Tibial nerve (tissue), 4 donors: Measurements from ENCODE around the gene TTC7B. TPM values are rescaled to one million over a fixed set of nuclear protein-coding genes. Genes with fewer than 3 reads are reported as not detected.

Source experiments
- DNase-seq, 2 donors: peaks; one replicate each; pipeline ENCODE4 v3.0.0-alpha.2; 2019; ENCODE audit warnings: low spot score in 2 of 2
- H3K27ac ChIP-seq, 4 donors: fragments of 200-600 bp; sonication (generic) in 3 of 4; one replicate each; pipeline ENCODE4 v1.5.1; 2017 to 2019; ENCODE audit warnings: mild to moderate bottlenecking in 1 of 4
- H3K27me3 ChIP-seq, 2 donors: fragments of 200-600 bp; sonication (generic) in 1 of 2; one replicate each; pipeline versions ENCODE4 v1.5.1 to v1.6.0; 2017 to 2019
- H3K36me3 ChIP-seq, 3 donors: fragments of 200-600 bp; sonication (generic); one replicate each; pipeline ENCODE4 v1.5.1; 2018 to 2019
- H3K4me1 ChIP-seq, 4 donors: fragments of 200-600 bp; sonication (generic) in 3 of 4; one replicate each; pipeline ENCODE4 v1.5.1; 2017 to 2019
- H3K4me3 ChIP-seq, 4 donors: fragments of 200-600 bp; sonication (generic) in 3 of 4; one replicate each; pipeline ENCODE4 v1.5.1; 2017 to 2019; ENCODE audit warnings: mild to moderate bottlenecking in 1 of 4, moderate library complexity in 1 of 4
- H3K9me3 ChIP-seq, 4 donors: fragments of 200-600 bp; sonication (generic) in 3 of 4; one replicate each; pipeline ENCODE4 v1.5.1; 2017 to 2019
- EP300 ChIP-seq, 2 donors: sonication (generic); formaldehyde crosslinking; IDR thresholded peaks; one replicate each; pipeline ENCODE4 v1.6.1; 2017; ENCODE audit warnings: antibody characterized with exemption in 2 of 2, mild to moderate bottlenecking in 1 of 2
- POLR2A ChIP-seq, 2 donors: fragments of 450-650 bp; IDR thresholded peaks; one replicate each; pipeline ENCODE4 v1.6.1; 2017; ENCODE audit warnings: antibody characterized with exemption in 2 of 2, mild to moderate bottlenecking in 2 of 2, moderate library complexity in 2 of 2
- WGBS, 2 donors: methylation state at CpG; one replicate each; pipeline ENCODE4 v1.1.5; 2018; 5-methylcytosine and 5-hydroxymethylcytosine counted together
- total RNA-seq, 4 donors: library from RNA; depleted of rRNA; stranded (reverse); fragments of >200 nt; gene quantifications; one replicate each; pipeline ENCODE4 v1.1.0, GENCODE V29; 2016
- TF ChIP-seq, protein P1 (sequence below), 5 experiments: fragments of 200-600 bp in 3 of 5; fragments of 450-650 bp in 2 of 5; sonication (generic) in 3 of 5; IDR thresholded peaks; one replicate each; pipeline ENCODE4 v1.5.1; 2016 to 2019; ENCODE audit warnings: antibody characterized with exemption in 5 of 5, mild to moderate bottlenecking in 3 of 5, moderate library complexity in 2 of 5

Gene TTC7B
- total RNA-seq, 4 donors from 2014 or later: 25.9 to 44.1 (median 34.4) TPM

DNA sequence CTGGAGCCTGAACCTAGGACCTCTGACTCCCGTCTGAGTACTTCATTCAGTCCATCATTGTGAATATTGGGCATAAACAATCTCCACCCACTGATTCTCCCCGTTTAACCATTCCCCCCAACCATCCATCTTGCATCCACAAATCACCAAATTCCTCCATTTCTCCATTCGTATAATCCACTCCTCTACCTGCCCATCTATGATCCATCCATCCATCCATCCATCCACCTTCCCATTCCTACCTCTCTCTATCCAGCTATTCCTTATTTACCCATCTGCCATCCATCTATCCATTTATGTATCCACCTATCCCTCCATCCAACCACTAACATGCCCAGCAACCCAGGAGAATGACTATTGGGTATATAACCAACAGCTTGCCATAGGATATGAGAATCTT is 331.9 kb downstream of the TTC7B start:
- Histone ChIP-seq H3K27me3 (no peaks in the 10 kb centered on the region), H3K9me3 (peaks cover 0 to 3% (median 0%) of the 10 kb centered on the region in 4 donors), H3K27ac (no peak overlapping the region), H3K4me1 (no peaks in the 10 kb centered on the region), H3K36me3 (no peaks in the 10 kb centered on the region), H3K4me3 (no peak overlapping the region)
- no peak for TF ChIP-seq POLR2A (IDR thresholded peaks at IDR 0.05)
- no peak for TF ChIP-seq EP300 (IDR thresholded peaks at IDR 0.05)
- WGBS, 2 donors: 69 to 77% methylated on average over 3 of the region's 3 CpGs
- DNase-seq: no peak

GRCh38 chr14:90483571-90483974 is 332.7 kb downstream of the TTC7B start:
- no peaks in the 10 kb centered on the region for H3K4me1 ChIP-seq
- H3K4me3 ChIP-seq: no peak overlapping the region
- 54 to 58% methylated on average over 11 of the region's 11 CpGs for WGBS, 2 donors
- H3K27me3 ChIP-seq: no peaks in the 10 kb centered on the region
- no peaks in the 10 kb centered on the region for H3K36me3 ChIP-seq
- TF ChIP-seq EP300 (IDR thresholded peaks at IDR 0.05): no peak
- TF ChIP-seq POLR2A (IDR thresholded peaks at IDR 0.05): no peak
- TF ChIP-seq, protein P1, sequence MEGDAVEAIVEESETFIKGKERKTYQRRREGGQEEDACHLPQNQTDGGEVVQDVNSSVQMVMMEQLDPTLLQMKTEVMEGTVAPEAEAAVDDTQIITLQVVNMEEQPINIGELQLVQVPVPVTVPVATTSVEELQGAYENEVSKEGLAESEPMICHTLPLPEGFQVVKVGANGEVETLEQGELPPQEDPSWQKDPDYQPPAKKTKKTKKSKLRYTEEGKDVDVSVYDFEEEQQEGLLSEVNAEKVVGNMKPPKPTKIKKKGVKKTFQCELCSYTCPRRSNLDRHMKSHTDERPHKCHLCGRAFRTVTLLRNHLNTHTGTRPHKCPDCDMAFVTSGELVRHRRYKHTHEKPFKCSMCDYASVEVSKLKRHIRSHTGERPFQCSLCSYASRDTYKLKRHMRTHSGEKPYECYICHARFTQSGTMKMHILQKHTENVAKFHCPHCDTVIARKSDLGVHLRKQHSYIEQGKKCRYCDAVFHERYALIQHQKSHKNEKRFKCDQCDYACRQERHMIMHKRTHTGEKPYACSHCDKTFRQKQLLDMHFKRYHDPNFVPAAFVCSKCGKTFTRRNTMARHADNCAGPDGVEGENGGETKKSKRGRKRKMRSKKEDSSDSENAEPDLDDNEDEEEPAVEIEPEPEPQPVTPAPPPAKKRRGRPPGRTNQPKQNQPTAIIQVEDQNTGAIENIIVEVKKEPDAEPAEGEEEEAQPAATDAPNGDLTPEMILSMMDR (IDR thresholded peaks at IDR 0.05): no peak
- DNase-seq: no peak
- no peak overlapping the region for H3K27ac ChIP-seq
- H3K9me3 ChIP-seq: peaks cover 0 to 3% (median 0%) of the 10 kb centered on the region in 4 donors

GRCh38 chr14:90483117-90483516 is 333.1 kb downstream of the TTC7B start:
- no peak for DNase-seq
- TF ChIP-seq POLR2A (IDR thresholded peaks at IDR 0.05) (no peak), EP300 (IDR thresholded peaks at IDR 0.05) (no peak)
- TF ChIP-seq, protein P1 (IDR thresholded peaks at IDR 0.05): no peak
- no peaks in the 10 kb centered on the region for H3K4me1 ChIP-seq
- WGBS, 2 donors: 71 to 88% methylated on average over 2 of the region's 2 CpGs
- no peak overlapping the region for H3K4me3 ChIP-seq
- peaks cover 0 to 3% (median 0%) of the 10 kb centered on the region in 4 donors for H3K9me3 ChIP-seq
- H3K36me3 ChIP-seq: no peaks in the 10 kb centered on the region
- H3K27me3 ChIP-seq: no peaks in the 10 kb centered on the region
- H3K27ac ChIP-seq: no peak overlapping the region

- WGBS, 2 donors: 74 to 88% methylated on average over 3 of the region's 3 CpGs
- Histone ChIP-seq H3K4me3 (no peak overlapping the region), H3K36me3 (no peaks in the 10 kb centered on the region), H3K27ac (no peak overlapping the region), H3K9me3 (peaks cover 0 to 30% (median 3%) of the 10 kb centered on the region in 4 donors), H3K27me3 (no peaks in the 10 kb centered on the region), H3K4me1 (no peaks in the 10 kb centered on the region)
- DNase-seq: no peak
- TF ChIP-seq, protein P1 (IDR thresholded peaks at IDR 0.05): no peak
- TF ChIP-seq POLR2A (IDR thresholded peaks at IDR 0.05): no peak
- no peak for TF ChIP-seq EP300 (IDR thresholded peaks at IDR 0.05)
These were observed 340.9 kb downstream of the TTC7B start for GRCh38 chr14:90475298-90475697.

Other genes starting within 250 kb of the TTC7B start
- 10 to 100 TPM in 2 of 4 donors, 1 to 10 TPM in 2; 8.4 to 12.7 (median 10.1) TPM for gene RPS6KA5, start 244.2 kb upstream of the TTC7B start, total RNA-seq